GM21367 (cell line): ENCODE results near the gene SALL1.

ENCODE experiments used
- ATAC-seq: cut with Tn5 transposase; IDR thresholded peaks from one replicate; pipeline ENCODE4 v1.9.1; 2021; ENCODE audit not compliant: unreplicated experiment

SALL1 gene

DNA sequence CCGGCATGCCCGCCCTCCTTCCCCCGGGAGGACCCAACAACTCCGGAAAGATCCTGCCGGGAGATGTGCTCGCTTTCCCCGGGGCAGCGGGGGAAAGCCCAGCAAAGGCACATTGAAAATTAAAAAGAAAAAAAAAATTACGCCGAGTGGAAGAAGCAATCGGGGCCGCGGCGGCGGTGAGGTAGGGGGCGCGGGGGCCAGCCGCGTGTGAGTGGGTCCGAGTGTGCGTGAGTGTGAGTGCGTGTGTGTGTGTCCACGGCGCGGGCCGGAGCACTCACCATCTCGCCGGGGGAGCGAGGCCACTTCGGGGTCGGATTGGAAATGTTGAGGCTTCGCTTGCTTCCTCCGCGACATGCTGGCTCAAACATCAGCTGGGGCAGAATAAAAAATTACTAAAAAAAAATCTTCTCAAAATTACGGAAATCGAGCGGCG lies at the start of gene SALL1:
Gene SALL1, minus strand, starts transcription at position 383 of the 433 bp plus-strand sequence. Its CDS starts 29 bp downstream, at position 354.
- no peak for ATAC-seq

DNA sequence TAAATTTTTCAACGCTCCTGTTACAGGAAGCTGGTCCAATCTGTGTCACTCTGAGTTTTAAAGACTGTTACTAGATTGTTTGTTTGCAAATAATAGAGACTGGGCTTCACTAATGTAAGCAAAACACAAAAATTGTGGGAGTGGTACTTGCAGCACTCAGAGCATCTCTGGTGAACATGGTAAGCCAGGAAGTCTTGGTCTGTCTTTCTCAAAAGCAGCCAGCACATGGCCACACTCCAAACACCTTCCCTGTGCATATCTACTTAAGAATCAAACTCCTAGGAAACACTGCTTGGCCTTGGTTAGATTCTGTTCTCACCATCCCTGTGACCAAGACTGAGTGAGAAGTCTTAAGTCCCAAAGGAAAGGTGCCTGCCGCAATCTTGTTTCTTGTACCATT lies 49.7 kb upstream of the SALL1 start:
- ATAC-seq = no peak

- ATAC-seq = no peak
Measured at GRCh38 chr16:51197953-51198748, 47.1 kb upstream of the SALL1 start.

DNA sequence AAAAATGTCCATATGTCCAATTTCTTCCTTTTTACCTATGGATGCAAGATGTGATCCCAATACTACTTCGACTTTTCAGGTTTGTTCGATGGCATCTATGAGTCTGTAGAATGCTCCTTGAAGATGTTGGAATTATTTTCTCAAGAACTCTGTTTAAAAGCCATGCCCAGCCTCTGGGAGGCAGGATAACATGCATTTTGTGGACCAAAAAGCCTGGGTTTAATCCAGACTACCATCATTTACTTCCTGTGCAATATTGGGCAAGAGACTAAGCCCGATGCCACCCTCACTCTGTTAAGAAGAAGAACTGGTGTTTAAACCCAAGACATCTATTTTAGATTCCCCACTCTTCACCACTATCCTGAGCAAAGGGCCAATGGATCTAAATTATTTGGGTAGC lies 42.8 kb upstream of the SALL1 start:
- ATAC-seq = no peak

DNA sequence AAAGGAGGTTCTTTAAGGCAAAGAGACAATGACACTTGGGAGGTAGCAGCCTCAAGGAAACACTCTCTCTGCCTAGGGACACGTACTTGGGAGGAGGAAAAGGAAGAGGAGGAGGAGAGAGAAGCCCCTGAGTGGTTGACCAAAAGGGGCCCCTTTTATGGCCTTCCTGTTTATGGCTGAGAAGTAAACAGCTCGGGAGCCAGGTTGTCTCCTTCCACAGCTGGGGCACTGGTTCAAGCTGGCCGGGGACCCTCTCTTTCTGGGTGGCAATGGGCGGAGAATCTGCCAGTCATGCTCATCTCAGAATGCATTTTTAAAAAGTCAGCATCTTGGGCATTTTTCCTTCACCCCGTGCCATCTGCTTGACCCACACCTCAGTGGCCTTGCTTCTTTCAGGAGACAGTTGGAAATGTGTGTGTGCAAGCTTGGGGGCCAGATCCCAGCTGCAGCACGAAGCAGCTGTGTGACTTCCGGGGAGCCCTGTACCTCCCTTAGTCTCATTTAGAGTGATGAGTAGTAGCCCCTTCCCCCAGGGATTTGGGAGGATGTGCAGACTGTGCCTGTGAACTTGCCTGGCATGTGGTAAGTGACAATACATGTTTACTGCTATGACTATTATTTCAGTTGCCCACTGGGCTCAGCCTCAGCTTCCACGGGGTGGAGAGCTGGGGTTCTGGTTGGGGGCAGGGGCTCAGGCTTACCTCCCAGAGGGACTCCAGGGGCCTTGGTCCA lies 33.8 kb upstream of the SALL1 start:
- no peak for ATAC-seq

GRCh38 chr16:51181503-51181811 lies 30.4 kb upstream of the SALL1 start:
- ATAC-seq = no peak

- ATAC-seq = no peak
Measured at GRCh38 chr16:51180719-51181502, 29.8 kb upstream of the SALL1 start.

- ATAC-seq = no peak
Measured at GRCh38 chr16:51175081-51175480, 24.0 kb upstream of the SALL1 start.

DNA sequence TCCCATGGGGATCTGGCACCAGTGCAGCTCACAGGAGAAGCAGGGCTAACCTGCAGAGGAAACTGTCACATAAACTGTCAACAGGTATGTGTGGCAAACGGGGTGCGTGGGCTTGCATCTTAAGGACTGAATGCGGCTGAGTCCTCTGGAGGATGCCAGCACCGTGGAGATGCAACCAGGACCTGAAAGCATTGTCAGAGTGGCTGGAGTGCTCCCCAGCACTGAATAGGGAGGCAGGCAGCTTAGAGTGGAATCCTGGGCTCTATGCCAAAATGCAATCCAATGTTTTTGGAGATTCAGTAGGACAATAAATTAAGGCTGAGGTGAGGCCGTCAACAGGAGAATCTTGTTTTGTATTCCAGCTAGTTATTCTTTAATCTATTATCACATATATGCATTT lies 21.3 kb upstream of the SALL1 start:
- ATAC-seq = no peak

DNA sequence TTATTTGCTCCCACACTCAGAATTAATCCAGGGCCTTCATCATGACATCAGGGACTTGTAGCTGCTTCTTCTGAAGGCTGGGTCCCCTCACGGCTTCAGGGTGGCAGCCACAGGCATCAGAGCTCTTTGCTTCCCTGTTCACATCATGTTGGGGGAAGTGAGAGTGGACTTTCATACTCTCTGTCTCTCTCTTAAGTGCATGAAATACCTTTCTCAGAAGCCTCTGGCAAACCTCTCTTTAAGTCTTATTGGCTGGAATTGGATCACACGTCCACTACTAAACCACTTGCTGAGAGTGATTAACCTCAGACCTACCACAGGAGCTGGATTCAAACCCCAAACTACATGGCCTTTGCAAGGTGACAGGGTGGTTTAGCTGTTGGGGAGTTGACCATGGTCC lies 17.7 kb upstream of the SALL1 start:
- ATAC-seq = no peak

DNA sequence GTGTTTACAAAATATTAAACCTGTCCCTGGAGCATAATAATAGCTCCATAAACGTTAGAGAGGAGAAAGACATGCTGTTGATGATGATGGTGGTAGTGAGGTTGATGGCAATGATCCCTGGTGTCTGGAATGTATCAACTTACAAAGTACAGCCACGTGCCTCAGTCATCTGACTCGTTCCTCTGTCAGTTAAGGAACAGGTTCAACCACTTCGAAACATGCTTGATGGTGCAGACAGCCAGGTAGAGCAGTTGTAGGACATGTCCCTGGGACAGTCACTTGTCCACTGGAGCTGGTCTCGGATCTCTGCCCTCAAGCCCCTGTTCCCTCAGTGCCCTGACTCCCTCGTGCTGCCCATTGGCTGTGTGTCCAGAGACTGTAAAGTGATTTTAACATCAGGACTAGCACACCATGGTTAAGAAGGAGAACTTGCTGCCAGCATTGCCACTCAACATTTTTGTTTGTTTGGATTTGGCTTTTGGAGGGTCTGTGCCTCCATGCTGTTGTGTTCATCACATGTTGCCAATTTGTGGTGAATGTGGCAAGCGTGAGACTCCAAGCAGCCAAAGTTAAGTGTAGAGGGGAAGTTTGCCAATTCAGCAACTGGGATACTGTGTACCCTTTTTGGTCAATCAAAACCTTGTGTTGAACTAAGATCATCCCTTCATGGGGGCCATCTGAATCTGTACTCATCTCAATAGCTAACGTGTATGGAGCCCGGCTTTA lies 16.3 kb upstream of the SALL1 start:
- ATAC-seq = no peak

DNA sequence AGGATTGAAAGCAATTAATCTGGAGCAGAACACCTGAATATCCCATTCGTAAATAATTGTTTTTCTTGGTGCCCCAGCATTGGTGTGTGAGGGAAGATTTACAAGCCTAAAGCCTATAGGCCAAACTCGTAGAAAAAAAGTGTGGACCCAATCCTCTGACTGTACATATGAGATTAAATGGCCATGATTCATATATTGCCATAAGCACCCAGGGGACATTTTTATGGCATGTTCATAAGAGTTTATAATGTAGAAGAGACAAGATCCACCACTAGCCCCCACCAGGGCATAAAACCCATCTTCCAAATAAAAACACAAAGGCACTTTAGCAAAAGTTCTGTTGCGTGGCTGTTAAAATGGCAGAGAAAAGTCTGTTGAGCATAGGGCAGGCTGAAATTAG lies 15.5 kb upstream of the SALL1 start:
- no peak for ATAC-seq

DNA sequence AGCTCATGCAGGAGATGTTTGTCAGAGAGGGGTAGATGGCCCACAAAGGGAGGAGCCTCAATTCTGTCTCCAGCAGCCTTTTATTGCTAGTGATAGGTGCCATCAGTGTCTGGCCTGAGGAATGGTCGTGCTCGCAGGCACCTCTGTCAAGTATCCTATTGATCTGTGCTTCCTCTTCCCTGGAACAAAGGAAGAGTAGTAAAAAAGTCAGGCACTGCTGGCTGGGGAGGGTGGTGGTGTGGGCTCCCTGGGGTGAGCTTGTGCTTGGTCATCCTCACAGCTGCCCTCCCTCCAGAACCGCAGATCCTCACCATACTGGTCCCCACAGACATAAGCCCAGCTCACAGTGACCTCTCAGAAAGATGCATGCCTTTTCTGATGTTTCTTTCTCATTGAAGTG lies 15.0 kb upstream of the SALL1 start:
- ATAC-seq = no peak

DNA sequence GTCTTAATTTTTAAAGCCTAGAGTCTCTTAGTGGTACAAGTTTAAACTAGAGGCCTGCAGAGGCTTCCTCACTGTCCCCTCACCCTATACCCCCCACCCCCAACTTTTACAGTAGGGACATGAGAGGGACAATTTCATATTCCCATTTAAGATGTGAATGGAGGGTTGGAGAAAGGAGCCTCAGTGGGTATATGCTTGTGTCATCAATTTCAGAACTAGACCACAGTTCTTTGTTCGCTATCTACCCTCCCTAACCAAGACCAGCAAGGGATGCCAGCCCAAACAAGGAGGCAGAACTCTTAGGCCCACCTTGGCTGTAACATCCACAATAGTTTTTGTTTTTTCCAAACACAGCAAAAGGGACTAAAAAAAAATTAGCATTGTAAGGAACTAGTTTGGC lies 14.0 kb upstream of the SALL1 start:
- no peak for ATAC-seq

DNA sequence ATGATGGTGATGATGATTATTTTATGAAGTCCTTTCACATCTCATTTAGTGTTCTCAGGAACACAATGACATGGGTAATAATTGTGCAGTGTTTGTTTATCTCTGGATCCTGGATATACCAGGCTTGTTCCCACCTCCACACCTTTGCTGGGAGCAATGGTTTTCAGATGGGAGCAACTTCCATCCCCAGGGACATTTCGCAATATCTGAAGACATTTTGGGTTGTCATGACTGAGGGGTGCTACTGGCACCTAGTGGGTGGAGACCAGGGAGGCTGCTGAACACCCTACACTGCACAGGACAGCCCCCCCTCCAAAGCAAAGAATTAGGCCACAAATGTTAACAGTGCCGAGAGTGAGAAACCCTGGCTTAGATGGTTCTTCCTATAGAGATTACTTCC lies 13.5 kb upstream of the SALL1 start:
- ATAC-seq = no peak

DNA sequence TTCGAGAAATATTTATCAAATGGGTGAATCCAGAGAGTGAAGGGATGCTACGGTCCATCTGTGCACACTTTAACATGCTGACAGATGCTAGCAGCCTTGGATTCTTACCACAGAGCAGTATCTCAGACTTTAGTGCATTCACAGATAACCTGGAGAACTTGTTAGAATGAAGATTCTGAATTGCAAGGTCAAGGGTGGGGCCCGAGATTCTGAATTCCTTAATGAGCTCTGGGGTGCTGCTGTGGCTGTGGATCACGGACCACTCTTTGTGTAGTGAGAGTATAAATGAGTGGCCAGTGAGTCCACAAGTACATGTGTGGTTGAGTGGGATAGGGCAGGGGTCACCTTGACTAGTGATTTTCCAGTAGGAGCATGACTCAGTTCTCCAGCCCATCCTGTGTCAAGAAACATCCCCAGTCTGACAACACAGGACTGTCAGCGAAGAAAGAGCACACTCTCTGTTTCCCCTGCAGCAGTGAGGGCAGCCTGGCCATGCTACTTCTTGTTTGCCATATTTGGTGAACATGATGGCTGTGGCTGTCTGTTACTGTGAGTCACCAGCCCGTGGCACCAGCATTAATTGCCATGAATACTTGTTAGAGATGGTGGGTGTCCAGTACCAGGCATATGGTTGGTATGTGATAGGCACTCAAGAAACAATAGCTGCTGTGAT lies 13.0 kb upstream of the SALL1 start:
- no peak for ATAC-seq

GRCh38 chr16:51163366-51163765 lies 12.3 kb upstream of the SALL1 start:
- ATAC-seq = no peak

- no peak for ATAC-seq
Measured at GRCh38 chr16:51161440-51162195, 10.5 kb upstream of the SALL1 start.

DNA sequence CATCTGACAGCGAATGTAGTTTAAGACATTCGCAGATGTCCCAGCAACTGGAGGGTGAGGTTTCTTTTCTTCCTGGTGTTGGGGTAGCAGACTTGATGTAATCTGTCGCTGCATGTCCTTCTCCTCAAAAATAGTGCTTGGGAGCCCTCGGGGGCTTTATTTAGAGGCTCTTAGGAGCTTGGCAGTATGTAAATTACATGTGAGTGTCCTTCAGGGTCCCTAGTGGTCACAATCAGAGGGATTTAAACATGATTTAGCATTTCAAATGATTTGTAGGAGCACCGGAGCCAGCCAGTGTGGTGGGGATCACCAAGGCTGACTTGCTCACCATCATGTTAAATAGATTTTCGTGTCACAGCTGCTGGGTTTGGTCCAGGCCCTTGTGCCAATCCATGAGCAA lies 8.8 kb upstream of the SALL1 start:
- ATAC-seq = no peak

DNA sequence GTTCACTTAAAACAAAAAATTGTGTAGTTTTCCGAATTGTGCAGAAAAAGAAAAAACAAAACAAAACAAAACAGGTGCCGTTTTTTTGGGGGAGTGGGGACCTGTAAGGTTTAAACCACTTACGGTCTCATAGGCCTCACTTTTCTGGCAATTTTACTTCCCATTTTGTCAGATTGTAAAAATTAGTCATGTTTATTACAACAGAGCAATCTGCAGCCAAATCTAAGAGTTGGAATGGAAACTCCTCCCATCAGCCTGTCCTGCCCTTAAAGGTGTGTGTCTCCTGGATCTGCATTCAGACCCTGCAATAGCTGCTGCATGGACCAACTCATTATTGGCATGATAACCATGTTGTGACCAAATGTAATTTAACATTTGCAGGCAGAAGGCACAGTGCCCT lies 8.2 kb upstream of the SALL1 start:
- ATAC-seq = no peak
